Transverse colon (tissue), 4 donors: ENCODE results near the gene ATPAF2. TPM values are rescaled to one million over a fixed set of nuclear protein-coding genes. Genes with fewer than 3 reads are reported as not detected.

ENCODE experiments used
- DNase-seq: peaks from one replicate; pipeline ENCODE4 v3.0.0-alpha.2; 2019
- H3K27ac ChIP-seq, 4 donors: fragments of 200-600 bp; sonication (generic); 2 replicates each; pipeline ENCODE4 v1.5.1; 2016 to 2018; ENCODE audit warnings: inconsistent platforms in 4 of 4
- H3K27me3 ChIP-seq: fragments of 200-600 bp; sonication (generic); 2 replicates; pipeline ENCODE4 v1.5.1; 2017; ENCODE audit warnings: inconsistent platforms
- H3K36me3 ChIP-seq, 4 donors: fragments of 200-600 bp; sonication (generic); 2 replicates each; pipeline ENCODE4 v1.5.1; 2017 to 2019; ENCODE audit warnings: inconsistent platforms in 4 of 4
- H3K4me1 ChIP-seq, 4 donors: fragments of 200-600 bp; sonication (generic); 2 replicates each; pipeline ENCODE4 v1.5.1; 2017 to 2020; ENCODE audit warnings: inconsistent platforms in 4 of 4
- H3K4me3 ChIP-seq, 4 donors: fragments of 200-600 bp; sonication (generic); 1 replicate in 1 of 4; 2 replicates in 3 of 4; pipeline versions ENCODE4 v1.5.1 to v1.6.1; 2017 to 2019; ENCODE audit warnings: inconsistent platforms in 4 of 4
- H3K9me3 ChIP-seq, 2 donors: fragments of 200-600 bp; sonication (generic); 2 replicates each; pipeline ENCODE4 v1.5.1; 2017 to 2019; ENCODE audit warnings: inconsistent platforms in 2 of 2
- CTCF ChIP-seq, 5 experiments: fragments of 200-600 bp in 3 of 5; fragments of 450-650 bp in 2 of 5; sonication (generic) in 3 of 5; IDR thresholded peaks; 1 replicate in 2 of 5; 2 replicates in 3 of 5; pipeline ENCODE4 v1.5.1; 2016 to 2017; ENCODE audit warnings: antibody characterized with exemption in 5 of 5, inconsistent platforms in 3 of 5, mild to moderate bottlenecking in 2 of 5, moderate library complexity in 1 of 5
- EP300 ChIP-seq: sonication (generic); formaldehyde crosslinking; IDR thresholded peaks from one replicate; pipeline ENCODE4 v1.6.1; 2017; ENCODE audit warnings: antibody characterized with exemption, low read depth
- POLR2A ChIP-seq: fragments of 450-650 bp; IDR thresholded peaks from one replicate; pipeline ENCODE4 v1.6.1; 2016; ENCODE audit warnings: antibody characterized with exemption, mild to moderate bottlenecking, moderate library complexity
- POLR2AphosphoS5 ChIP-seq, 3 donors: sonication (generic); formaldehyde crosslinking; IDR thresholded peaks; one replicate each; pipeline ENCODE4 v1.6.1; 2016; ENCODE audit warnings: antibody characterized with exemption in 3 of 3
- WGBS, 2 donors: methylation state at CpG; one replicate each; pipeline ENCODE4 v1.1.5; 2018; ENCODE audit warnings: low coverage in 1 of 2; 5-methylcytosine and 5-hydroxymethylcytosine counted together
- in situ Hi-C, 4 donors: fragments of 200-750 bp; cut with MboI; loops; one replicate each; pipeline versions ENCODE4 v1.15.0 to v1.15.1; 2017; ENCODE audit warnings: low sequenced_read_pairs in 3 of 4, low pct_ligation_motif_present in 1 of 4, low pct_unique_long_range_greater_than_20kb in 1 of 4
- intact Hi-C: fragments of 100-400 bp; cut with DNase I; formaldehyde crosslinking; loops from one replicate; pipeline ENCODE4 v1.15.1; 2023; ENCODE audit warnings: low total_unique reads
- total RNA-seq, 4 donors: library from RNA; depleted of rRNA; stranded (reverse); fragments of >200 nt; gene quantifications; one replicate each; pipeline ENCODE4 v1.1.0, GENCODE V29; 2016

ATPAF2 gene
- total RNA-seq, 4 donors from 2014 or later = 17.3 to 65.1 (median 24.7) TPM

DNA sequence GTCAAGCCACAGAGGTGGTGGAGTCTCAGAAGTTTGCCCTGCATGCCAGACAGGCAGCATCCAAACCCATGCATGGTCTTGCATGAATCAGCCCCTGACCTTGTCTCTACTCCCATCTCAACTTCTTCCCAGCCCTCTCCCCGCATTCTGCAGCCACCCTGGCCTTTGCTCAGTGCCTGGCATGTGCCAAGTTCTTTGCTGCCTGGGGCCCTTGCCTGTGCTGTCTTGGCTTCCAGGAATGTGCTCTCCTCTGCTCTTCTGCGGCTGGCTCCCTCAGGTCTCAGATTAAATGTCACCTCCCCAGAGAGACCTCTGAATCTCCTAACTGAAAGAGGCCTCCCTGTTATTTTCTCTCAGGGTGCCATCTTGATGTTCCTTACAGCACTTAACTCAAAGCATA lies 48.7 kb downstream of the ATPAF2 start:
- WGBS, 2 donors = 96 to 100% methylated on average over 2 of the region's 2 CpGs
- Histone ChIP-seq H3K9me3 (no peaks in the 10 kb centered on the region), H3K4me3 (no peak overlapping the region), H3K27ac (no peak overlapping the region), H3K27me3 (no peaks in the 10 kb centered on the region), H3K36me3 (no peaks in the 10 kb centered on the region), H3K4me1 (no peaks in the 10 kb centered on the region)
- TF ChIP-seq EP300 (no peak), CTCF (IDR thresholded peaks at IDR 0.05) (no peak), POLR2A (no peak), POLR2AphosphoS5 (IDR thresholded peaks at IDR 0.05) (no peak)
- in situ Hi-C loops = no loop called here
- intact Hi-C loops = no loop called here
- DNase-seq = no peak

- intact Hi-C loops (no loop called here), in situ Hi-C loops (no loop called here)
- no peak for DNase-seq
- Histone ChIP-seq H3K27ac (no peak overlapping the region), H3K27me3 (no peaks in the 10 kb centered on the region), H3K4me1 (no peaks in the 10 kb centered on the region), H3K4me3 (no peak overlapping the region), H3K36me3 (no peaks in the 10 kb centered on the region), H3K9me3 (no peaks in the 10 kb centered on the region)
- TF ChIP-seq POLR2AphosphoS5 (IDR thresholded peaks at IDR 0.05) = no peak
- TF ChIP-seq CTCF (IDR thresholded peaks at IDR 0.05) = no peak
- TF ChIP-seq EP300 = no peak
- no peak for TF ChIP-seq POLR2A
- WGBS, 2 donors = 91% methylated on average over 10 of the region's 10 CpGs; no CpG with 5 or more reads in 1 of the 2 donors
These were observed 49.4 kb downstream of the ATPAF2 start for GRCh38 chr17:17989618-17990017.

- 92 to 100% methylated on average over 4 to 9 of the region's 9 CpGs for WGBS, 2 donors
- in situ Hi-C loops (no loop called here), intact Hi-C loops (no loop called here)
- Histone ChIP-seq H3K36me3 (no peaks in the 10 kb centered on the region), H3K4me1 (no peaks in the 10 kb centered on the region), H3K9me3 (no peaks in the 10 kb centered on the region), H3K27me3 (no peaks in the 10 kb centered on the region), H3K4me3 (no peak overlapping the region), H3K27ac (no peak overlapping the region)
- DNase-seq = no peak
- TF ChIP-seq CTCF (IDR thresholded peaks at IDR 0.05) (no peak), EP300 (no peak), POLR2A (no peak), POLR2AphosphoS5 (IDR thresholded peaks at IDR 0.05) (no peak)
These were observed 49.9 kb downstream of the ATPAF2 start for GRCh38 chr17:17989081-17989480.

GRCh38 chr17:17988427-17988945 lies 50.5 kb downstream of the ATPAF2 start:
- 86% methylated on average over 6 of the region's 7 CpGs; no CpG with 5 or more reads in 1 of the 2 donors for WGBS, 2 donors
- no peak for DNase-seq
- Histone ChIP-seq H3K9me3 (no peaks in the 10 kb centered on the region), H3K4me3 (no peak overlapping the region), H3K4me1 (no peaks in the 10 kb centered on the region), H3K27ac (no peak overlapping the region), H3K27me3 (no peaks in the 10 kb centered on the region), H3K36me3 (no peaks in the 10 kb centered on the region)
- TF ChIP-seq EP300 (no peak), CTCF (IDR thresholded peaks at IDR 0.05) (no peak), POLR2AphosphoS5 (IDR thresholded peaks at IDR 0.05) (no peak), POLR2A (no peak)
- intact Hi-C loops = no loop called here
- in situ Hi-C loops = no loop called here
